Adrenal gland (tissue), 12 donors: ENCODE data around the gene KTN1. TPM values are rescaled to one million over a fixed set of nuclear protein-coding genes. Genes with fewer than 3 reads are reported as not detected.
A peak's percentile ranks its signal among the peaks of the same experiment; 100 is the strongest.

Source experiments
- DNase-seq, 7 donors: peaks; one replicate each; pipeline ENCODE4 v3.0.0-alpha.2; 2019 to 2020
- H3K27ac ChIP-seq, 5 donors: fragments of 200-600 bp; sonication (generic) in 4 of 5; 1 replicate in 3 of 5; 2 replicates in 2 of 5; pipeline versions ENCODE4 v1.5.1 to v1.8.0; 2016 to 2020; ENCODE audit warnings: mild to moderate bottlenecking in 1 of 5
- H3K27me3 ChIP-seq: fragments of 200-600 bp; 2 replicates; pipeline ENCODE4 v1.8.0; 2021
- H3K36me3 ChIP-seq, 2 donors: fragments of 200-600 bp; replicated peaks in 1 of 2; 1 replicate in 1 of 2; 2 replicates in 1 of 2; pipeline versions ENCODE4 v1.5.1 to v1.8.0; 2018 to 2022
- H3K4me1 ChIP-seq, 2 donors: fragments of 200-600 bp; replicated peaks in 1 of 2; 1 replicate in 1 of 2; 2 replicates in 1 of 2; pipeline versions ENCODE4 v1.5.1 to v1.8.0; 2018 to 2021
- H3K4me3 ChIP-seq, 4 donors: fragments of 200-600 bp; sonication (generic) in 3 of 4; one replicate each; pipeline ENCODE4 v1.5.1; 2016 to 2018
- H3K9me3 ChIP-seq, 3 donors: fragments of 200-600 bp; sonication (generic) in 1 of 3; replicated peaks in 1 of 3; 1 replicate in 2 of 3; 2 replicates in 1 of 3; pipeline versions ENCODE4 v1.5.1 to v1.8.0; 2016 to 2021
- POLR2A ChIP-seq, 2 donors: fragments of 450-650 bp; IDR thresholded peaks; one replicate each; pipeline ENCODE4 v1.6.1; 2017; ENCODE audit warnings: antibody characterized with exemption in 2 of 2, mild to moderate bottlenecking in 2 of 2, moderate library complexity in 1 of 2
- WGBS, 4 donors: extraction: QIAGEN DNeasy Blood & Tissue Kit in 2 of 4; methylation state at CpG; one replicate each; pipeline versions ENCODE4 v1.1.5 to v1.1.7; 2013 to 2017; 5-methylcytosine and 5-hydroxymethylcytosine counted together
- intact Hi-C, 2 donors: fragments of 100-400 bp; cut with DNase I; formaldehyde crosslinking; loops; one replicate each; pipeline versions ENCODE4 v1.14.1 to v1.15.0; 2022 to 2023
- polyA plus RNA-seq, 3 donors: library from polyadenylated mRNA; stranded (reverse); fragments of 200-250 nt in 2 of 3; fragments of 350-450 nt in 1 of 3; fragmentation: Illumina TruSeq in 1 of 3; extraction: RNeasy Lipid Tissue Mini Kit (QIAGEN cat#74804) in 1 of 3; gene quantifications; one replicate each; pipeline ENCODE4 v1.2.3, GENCODE V29; 2013 to 2014
- total RNA-seq, 9 donors: library from RNA; depleted of rRNA in 4 of 9; stranded (reverse); fragments of >200 nt in 4 of 9; fragments of 120-200 nt in 1 of 9; fragmentation: NEBNext Ultra II Directional in 1 of 9; extraction: Animal tissue kit (Norgen Biotek cat#: 25700) in 1 of 9; gene quantifications; one replicate each; pipeline versions ENCODE4 v1.1.0 to v1.2.4, GENCODE V29; 2013 to 2023
- TF ChIP-seq, protein P1 (sequence below), 6 experiments: fragments of 450-650 bp in 4 of 6; fragments of 200-600 bp in 2 of 6; sonication (generic) in 1 of 6; IDR thresholded peaks; 1 replicate in 5 of 6; 2 replicates in 1 of 6; pipeline versions ENCODE4 v1.5.1 to v1.8.0; 2016 to 2021; ENCODE audit warnings: antibody characterized with exemption in 6 of 6, mild to moderate bottlenecking in 2 of 6, moderate library complexity in 1 of 6
- donor health status: healthy with polysubstance abuse.
- donor health status: Bipolar disorder and iron deficiency.
- donor health status: DM: yes; HTN: yes; CAD: no.
- donor health status: DM: no; HTN: no; CAD: no.
- donor health status: DM: no; HTN: no; CAD: no.
- donor health status: DM: yes; HTN: yes; CAD: no.

The KTN1 gene
- total and polyA plus RNA-seq, 12 donors = 60.4 to 283 (median 154) TPM

DNA sequence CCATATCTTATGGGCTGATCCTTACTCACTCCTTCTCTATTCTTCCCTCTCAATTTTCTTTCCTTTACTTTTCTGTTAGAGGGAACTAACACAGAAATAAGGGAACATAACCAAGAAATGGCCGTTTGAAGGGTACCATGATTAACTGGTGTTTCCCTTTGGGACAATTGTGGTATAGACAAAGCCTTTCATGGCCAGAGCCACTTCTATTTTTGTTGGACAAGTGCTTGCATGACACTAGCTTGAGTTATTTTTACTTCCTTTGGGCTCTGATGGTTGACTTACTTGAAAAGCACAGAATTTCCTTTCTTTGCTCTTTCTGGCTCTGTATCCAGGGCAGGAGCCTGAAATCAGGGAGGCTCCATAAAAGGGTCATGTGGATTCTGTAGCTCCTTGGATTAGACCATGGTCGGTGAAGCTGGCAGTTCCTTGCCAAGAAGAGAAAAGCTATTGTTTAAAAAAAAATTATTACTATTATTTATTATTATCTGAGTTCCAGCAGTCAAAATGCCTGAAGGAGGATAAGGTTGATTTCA lies 130.6 kb downstream of the KTN1 start:
- H3K27ac ChIP-seq = no peak overlapping the region

DNA sequence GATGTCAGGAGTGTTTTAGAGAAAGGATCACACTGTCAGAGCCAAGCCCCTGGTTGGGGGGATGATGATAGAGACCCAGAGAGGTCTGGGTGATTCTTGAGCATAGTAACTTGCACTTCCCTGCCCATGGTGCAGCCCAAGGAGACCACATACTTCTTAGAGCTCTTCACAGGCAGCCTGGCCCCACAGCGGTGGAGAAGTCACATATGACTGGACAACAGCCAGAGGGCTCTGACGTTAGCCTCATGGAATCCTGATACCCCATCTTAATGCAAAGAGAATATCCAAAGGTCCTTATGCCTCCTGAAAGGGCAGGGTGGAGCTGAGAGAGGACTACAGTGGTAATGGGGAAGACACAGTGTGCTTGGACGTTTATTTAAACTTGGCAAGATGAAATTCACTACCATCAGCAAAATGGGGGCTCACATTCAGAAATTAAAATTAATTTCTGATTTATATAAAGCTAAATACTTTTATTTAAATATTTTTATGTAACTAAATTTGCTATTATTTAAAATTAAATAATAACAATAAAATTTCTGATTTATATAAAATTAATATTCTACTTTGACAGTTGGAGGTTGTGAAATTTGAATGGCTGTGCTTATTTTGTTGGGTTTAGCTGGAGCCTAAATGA lies 131.3 kb downstream of the KTN1 start:
- WGBS, 4 donors = 77 to 92% (median 82%) methylated on average over 3 of the region's 3 CpGs
- intact Hi-C loops = loop anchor here in 1 of 2 donors (10.0 kb wide), 1 partner anchor 764 kb away; no protein-coding TSS in a partner anchor
- no peak for TF ChIP-seq POLR2A (IDR thresholded peaks at IDR 0.05)
- TF ChIP-seq, protein P1, sequence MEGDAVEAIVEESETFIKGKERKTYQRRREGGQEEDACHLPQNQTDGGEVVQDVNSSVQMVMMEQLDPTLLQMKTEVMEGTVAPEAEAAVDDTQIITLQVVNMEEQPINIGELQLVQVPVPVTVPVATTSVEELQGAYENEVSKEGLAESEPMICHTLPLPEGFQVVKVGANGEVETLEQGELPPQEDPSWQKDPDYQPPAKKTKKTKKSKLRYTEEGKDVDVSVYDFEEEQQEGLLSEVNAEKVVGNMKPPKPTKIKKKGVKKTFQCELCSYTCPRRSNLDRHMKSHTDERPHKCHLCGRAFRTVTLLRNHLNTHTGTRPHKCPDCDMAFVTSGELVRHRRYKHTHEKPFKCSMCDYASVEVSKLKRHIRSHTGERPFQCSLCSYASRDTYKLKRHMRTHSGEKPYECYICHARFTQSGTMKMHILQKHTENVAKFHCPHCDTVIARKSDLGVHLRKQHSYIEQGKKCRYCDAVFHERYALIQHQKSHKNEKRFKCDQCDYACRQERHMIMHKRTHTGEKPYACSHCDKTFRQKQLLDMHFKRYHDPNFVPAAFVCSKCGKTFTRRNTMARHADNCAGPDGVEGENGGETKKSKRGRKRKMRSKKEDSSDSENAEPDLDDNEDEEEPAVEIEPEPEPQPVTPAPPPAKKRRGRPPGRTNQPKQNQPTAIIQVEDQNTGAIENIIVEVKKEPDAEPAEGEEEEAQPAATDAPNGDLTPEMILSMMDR (IDR thresholded peaks at IDR 0.05) = no peak

More for the DNA sequence above, 130.6 kb downstream of the KTN1 start:
- Histone ChIP-seq H3K36me3 (no peaks in the 10 kb centered on the region), H3K9me3 (no peaks in the 10 kb centered on the region), H3K4me1 (no peaks in the 10 kb centered on the region), H3K27me3 (no peaks in the 10 kb centered on the region), H3K4me3 (no peak overlapping the region)
- TF ChIP-seq, protein P1 (IDR thresholded peaks at IDR 0.05) = no peak
- TF ChIP-seq POLR2A (IDR thresholded peaks at IDR 0.05) = no peak
- 67 to 77% (median 74%) methylated on average over 2 of the region's 2 CpGs for WGBS, 4 donors
- intact Hi-C loops = loop anchor here in 1 of 2 donors (10.0 kb wide), 1 partner anchor 764 kb away; no protein-coding TSS in a partner anchor
- no peak for DNase-seq

DNA sequence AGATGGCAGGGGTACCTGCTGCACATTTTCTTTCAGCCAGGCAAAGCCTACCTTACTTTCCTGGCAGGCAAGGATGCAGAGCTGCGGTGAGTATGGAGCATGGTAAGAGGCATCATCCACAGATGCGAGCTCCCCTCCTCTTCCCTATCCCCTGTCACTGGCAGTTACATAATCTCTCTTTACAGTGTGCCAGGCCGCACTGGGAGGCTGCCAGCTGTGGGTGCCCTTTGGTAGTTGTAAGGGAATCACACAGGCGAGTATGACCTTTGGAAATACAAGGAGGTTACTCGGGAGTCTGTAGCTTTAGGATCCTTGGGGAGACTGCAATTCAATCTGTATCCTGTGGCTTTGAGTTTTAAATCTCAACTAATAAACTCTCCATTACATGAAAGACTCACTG lies 132.5 kb downstream of the KTN1 start:
- H3K9me3 ChIP-seq = no peaks in the 10 kb centered on the region
- peak in 3 of 7 donors; percentile 24 to 29 (median 25) for DNase-seq
- H3K27ac ChIP-seq = no peak overlapping the region
- H3K27me3 ChIP-seq = no peaks in the 10 kb centered on the region
- no peaks in the 10 kb centered on the region for H3K4me1 ChIP-seq
- TF ChIP-seq POLR2A (IDR thresholded peaks at IDR 0.05) = no peak
- intact Hi-C loops = loop anchor here in 1 of 2 donors (10.0 kb wide), 1 partner anchor 762 kb away; no protein-coding TSS in a partner anchor
- WGBS, 4 donors = 75 to 83% (median 80%) methylated on average over 5 of the region's 5 CpGs
- no peak overlapping the region for H3K4me3 ChIP-seq
- no peaks in the 10 kb centered on the region for H3K36me3 ChIP-seq

More for the DNA sequence above, 131.3 kb downstream of the KTN1 start:
- no peaks in the 10 kb centered on the region for H3K9me3 ChIP-seq
- H3K4me1 ChIP-seq = no peaks in the 10 kb centered on the region
- H3K27me3 ChIP-seq = no peaks in the 10 kb centered on the region
- H3K27ac ChIP-seq = no peak overlapping the region
- DNase-seq = no peak
- no peaks in the 10 kb centered on the region for H3K36me3 ChIP-seq
- no peak overlapping the region for H3K4me3 ChIP-seq

DNA sequence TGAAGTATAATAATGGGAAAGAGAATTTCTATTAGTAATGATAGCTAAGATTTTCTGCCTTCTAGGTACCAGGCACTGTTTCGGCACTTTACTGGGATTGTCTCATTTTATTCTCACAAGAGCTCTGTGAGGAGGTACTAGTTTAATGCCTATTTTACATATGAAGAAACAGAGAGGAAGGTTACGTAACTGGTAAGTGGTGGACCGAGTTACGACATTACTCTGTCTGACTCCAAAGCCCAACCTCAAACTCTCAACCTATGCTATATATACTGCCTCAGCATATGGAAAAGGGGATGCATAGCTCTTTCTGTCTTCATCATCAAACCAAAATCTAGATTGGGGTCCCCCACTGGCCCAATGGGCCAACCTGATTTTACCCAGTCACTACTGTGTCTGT lies 133.5 kb downstream of the KTN1 start:
- no peak for TF ChIP-seq POLR2A (IDR thresholded peaks at IDR 0.05)
- Histone ChIP-seq H3K27me3 (no peaks in the 10 kb centered on the region), H3K9me3 (no peaks in the 10 kb centered on the region), H3K4me1 (no peaks in the 10 kb centered on the region), H3K36me3 (no peaks in the 10 kb centered on the region), H3K4me3 (no peak overlapping the region), H3K27ac (no peak overlapping the region)
- 73 to 87% (median 78%) methylated on average over 4 of the region's 4 CpGs for WGBS, 4 donors
- no peak for DNase-seq
- intact Hi-C loops = loop anchor here in 1 of 2 donors (10.0 kb wide), 1 partner anchor 761 kb away; no protein-coding TSS in a partner anchor

DNA sequence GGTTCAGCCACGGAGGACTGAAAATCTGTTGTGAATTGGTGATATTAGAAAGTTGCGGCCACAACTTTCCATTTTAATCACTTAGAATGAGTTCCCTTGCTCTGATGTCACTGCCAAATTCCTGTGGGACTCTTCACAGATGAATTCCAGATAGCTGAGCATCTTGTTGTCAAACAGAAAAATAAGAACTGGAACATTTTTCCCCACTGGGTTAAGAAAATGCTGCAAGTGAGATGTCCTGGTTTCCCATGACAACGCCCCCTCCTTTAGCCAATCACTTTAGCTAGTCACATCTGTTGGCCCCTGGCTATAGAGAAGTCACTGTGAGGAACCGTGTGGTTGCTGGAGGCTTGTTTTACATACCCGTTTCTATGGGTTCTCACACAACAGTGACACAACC lies 135.9 kb downstream of the KTN1 start:
- Histone ChIP-seq H3K36me3 (no peaks in the 10 kb centered on the region), H3K27ac (no peak overlapping the region), H3K9me3 (no peaks in the 10 kb centered on the region), H3K4me3 (no peak overlapping the region), H3K4me1 (no peaks in the 10 kb centered on the region), H3K27me3 (no peaks in the 10 kb centered on the region)
- no peak for TF ChIP-seq POLR2A (IDR thresholded peaks at IDR 0.05)
- intact Hi-C loops = loop anchor here in 1 of 2 donors (10.0 kb wide), 1 partner anchor 759 kb away; no protein-coding TSS in a partner anchor
- peak in 2 of 7 donors; percentile 3 to 58 for DNase-seq
- WGBS, 4 donors = 71 to 79% (median 77%) methylated on average over 5 of the region's 5 CpGs
